Neural cell (in vitro differentiated cells): ENCODE results near the gene PHACTR3. TPM values are rescaled to one million over a fixed set of nuclear protein-coding genes. Genes with fewer than 3 reads are reported as not detected.

Source experiments
- H2AFZ ChIP-seq: fragments of 200-600, 300-800 bp; sonication (generic), shearing (Covaris generic); 2 replicates; pipeline ENCODE4 v1.6.0; 2014; ENCODE audit warnings: low read depth, mild to moderate bottlenecking, antibody characterized with exemption, low read length, moderate library complexity
- H3F3A ChIP-seq: fragments of 200-600 bp; shearing (Covaris generic); 2 replicates; pipeline ENCODE4 v1.6.1; 2016; ENCODE audit warnings: mild to moderate bottlenecking, moderate library complexity, mixed read lengths, antibody characterized with exemption, low read length; ENCODE audit not compliant: insufficient read depth, poor library complexity, severe bottlenecking
- H3K27ac ChIP-seq: fragments of 200-600, 300-800 bp; sonication (generic), shearing (Covaris generic); 2 replicates; pipeline ENCODE4 v1.5.1; 2014; ENCODE audit warnings: mild to moderate bottlenecking, low read length, moderate library complexity
- H3K27me3 ChIP-seq: fragments of 300-800, 200-600 bp; sonication (generic), shearing (Covaris generic); 2 replicates; pipeline ENCODE4 v1.6.0; 2014; ENCODE audit warnings: mild to moderate bottlenecking, low read depth, low read length, moderate library complexity; ENCODE audit not compliant: insufficient read depth
- H3K36me3 ChIP-seq: fragments of 300-800, 200-600 bp; sonication (generic), shearing (Covaris generic); 2 replicates; pipeline ENCODE4 v1.5.1; 2014; ENCODE audit warnings: mild to moderate bottlenecking, antibody characterized with exemption, low read length, moderate library complexity; ENCODE audit not compliant: insufficient read depth
- H3K4me2 ChIP-seq: fragments of 300-800, 200-600 bp; sonication (generic), shearing (Covaris generic); 2 replicates; pipeline ENCODE4 v1.6.0; 2014; ENCODE audit warnings: mild to moderate bottlenecking, low read length
- H3K4me3 ChIP-seq: fragments of 300-800, 200-600 bp; sonication (generic), shearing (Covaris generic); 2 replicates; pipeline ENCODE4 v1.5.1; 2014; ENCODE audit warnings: mild to moderate bottlenecking, low read length, moderate library complexity
- H3K79me2 ChIP-seq: fragments of 200-600 bp; shearing (Covaris generic); replicated peaks from 2 replicates; pipeline ENCODE4 v1.6.0; 2014; ENCODE audit warnings: mild to moderate bottlenecking, low read length, moderate library complexity; ENCODE audit not compliant: insufficient read depth
- H3K9ac ChIP-seq: fragments of 300-800, 200-600 bp; sonication (generic), shearing (Covaris generic); 2 replicates; pipeline ENCODE4 v1.6.1; 2016; ENCODE audit warnings: mild to moderate bottlenecking, low read length, mixed read lengths
- H3K9me2 ChIP-seq: fragments of 200-600 bp; shearing (Covaris generic); 2 replicates; pipeline ENCODE4 v1.6.1; 2016; ENCODE audit warnings: mild to moderate bottlenecking, low read length, mixed read lengths; ENCODE audit not compliant: insufficient read depth
- H3K9me3 ChIP-seq: fragments of 200-600, 300-800 bp; sonication (generic), shearing (Covaris generic); 2 replicates; pipeline ENCODE4 v1.6.1; 2016; ENCODE audit warnings: mild to moderate bottlenecking, mixed run types, low read length, moderate library complexity, mixed read lengths
- H4K20me1 ChIP-seq: fragments of 200-600 bp; shearing (Covaris generic); 2 replicates; pipeline ENCODE4 v1.6.1; 2016; ENCODE audit warnings: mild to moderate bottlenecking, mixed run types; ENCODE audit not compliant: insufficient read depth
- CTCF ChIP-seq: fragments of 450-650 bp; IDR thresholded peaks from 2 replicates; pipeline ENCODE4 v1.5.1; 2014; ENCODE audit warnings: antibody characterized with exemption, mild to moderate bottlenecking, moderate library complexity; ENCODE audit not compliant: poor library complexity, severe bottlenecking
- EP300 ChIP-seq: fragments of 450-650 bp; conservative IDR thresholded peaks from 2 replicates; pipeline ENCODE4 v1.6.1; 2014; ENCODE audit warnings: antibody characterized with exemption, mild to moderate bottlenecking, moderate library complexity; ENCODE audit not compliant: poor library complexity, severe bottlenecking
- EZH2 ChIP-seq: fragments of 200-600, 300-800 bp; shearing (Covaris generic), sonication (generic); IDR thresholded peaks from 2 replicates; pipeline ENCODE4 v1.6.1; 2014; ENCODE audit warnings: antibody characterized with exemption, low read length, borderline replicate concordance, mild to moderate bottlenecking; ENCODE audit not compliant: insufficient read depth, poor library complexity, severe bottlenecking
- MXI1 ChIP-seq: fragments of 450-650 bp; conservative IDR thresholded peaks from 2 replicates; pipeline ENCODE4 v1.6.1; 2014; ENCODE audit warnings: antibody characterized with exemption, mild to moderate bottlenecking; ENCODE audit not compliant: poor library complexity, severe bottlenecking
- POLR2AphosphoS5 ChIP-seq: IDR thresholded peaks from 2 replicates; pipeline ENCODE4 v1.6.1; 2012
- RAD21 ChIP-seq: fragments of 450-650 bp; conservative IDR thresholded peaks from 2 replicates; pipeline ENCODE4 v1.6.1; 2014; ENCODE audit warnings: antibody characterized with exemption, mild to moderate bottlenecking, moderate library complexity
- REST ChIP-seq: IDR thresholded peaks from 2 replicates; pipeline ENCODE4 v1.6.1; 2012; ENCODE audit warnings: borderline replicate concordance
- SMC3 ChIP-seq: fragments of 450-650 bp; conservative IDR thresholded peaks from 2 replicates; pipeline ENCODE4 v1.6.1; 2014; ENCODE audit warnings: antibody characterized with exemption, mild to moderate bottlenecking, moderate library complexity; ENCODE audit not compliant: poor library complexity
- TAF1 ChIP-seq: IDR thresholded peaks from 2 replicates; pipeline ENCODE4 v1.6.1; 2012; ENCODE audit warnings: low read depth
- polyA plus RNA-seq: library from polyadenylated mRNA; depleted of rRNA; stranded (reverse); fragments of >200 nt; gene quantifications from 2 replicates; pipeline ENCODE4 v1.2.3, GENCODE V29; 2014

PHACTR3 gene
- polyA plus RNA-seq, 1 donor from 2014 or later, result 1.3 TPM

GRCh38 chr20:59749301-59749700 lies 145.0 kb downstream of the PHACTR3 start:
- Histone ChIP-seq H4K20me1 (no peaks in the 10 kb centered on the region), H3K9me3 (peaks cover 8% of the 10 kb centered on the region), H3K36me3 (no peaks in the 10 kb centered on the region), H3K4me2 (no peak overlapping the region), H3K4me3 (no peak overlapping the region), H3K9me2 (no peaks in the 10 kb centered on the region), H3K27me3 (no peaks in the 10 kb centered on the region), H3K9ac (no peak overlapping the region), H3K27ac (no peak overlapping the region), H3F3A (no peaks in the 10 kb centered on the region), H2AFZ (no peak overlapping the region), H3K79me2 (no peaks in the 10 kb centered on the region)
- TF ChIP-seq EZH2, result no peak
- TF ChIP-seq SMC3, result no peak
- no peak for TF ChIP-seq EP300
- no peak for TF ChIP-seq TAF1
- TF ChIP-seq POLR2AphosphoS5, result no peak
- no peak for TF ChIP-seq MXI1
- TF ChIP-seq RAD21, result no peak
- no peak for TF ChIP-seq REST

- peaks cover 10% of the 10 kb centered on the region for H3K9me3 ChIP-seq
- H4K20me1 ChIP-seq, result no peaks in the 10 kb centered on the region
- H3K27ac ChIP-seq, result no peak overlapping the region
- no peak overlapping the region for H3K4me3 ChIP-seq
- H2AFZ ChIP-seq, result no peak overlapping the region
- H3K9me2 ChIP-seq, result no peaks in the 10 kb centered on the region
- no peaks in the 10 kb centered on the region for H3K79me2 ChIP-seq
- no peak overlapping the region for H3K9ac ChIP-seq
- H3K4me2 ChIP-seq, result no peak overlapping the region
- TF ChIP-seq CTCF, result no peak
- no peak for TF ChIP-seq POLR2AphosphoS5
- TF ChIP-seq EP300, result no peak
- no peak for TF ChIP-seq REST
- TF ChIP-seq SMC3, result no peak
- no peak for TF ChIP-seq TAF1
- no peak for TF ChIP-seq RAD21
- TF ChIP-seq MXI1, result no peak
- no peak for TF ChIP-seq EZH2
- no peaks in the 10 kb centered on the region for H3K36me3 ChIP-seq
- H3F3A ChIP-seq, result no peaks in the 10 kb centered on the region
- H3K27me3 ChIP-seq, result no peaks in the 10 kb centered on the region
Observed at GRCh38 chr20:59750209-59750840, 146.0 kb downstream of the PHACTR3 start.
